Neural cell (in vitro differentiated cells): ENCODE measurements around the gene COL4A5.

Experiments used
- CTCF ChIP-seq: fragments of 450-650 bp; IDR thresholded peaks from 2 replicates; pipeline ENCODE4 v1.5.1; 2014; ENCODE audit warnings: antibody characterized with exemption, mild to moderate bottlenecking, moderate library complexity; ENCODE audit not compliant: poor library complexity, severe bottlenecking
- EP300 ChIP-seq: fragments of 450-650 bp; conservative IDR thresholded peaks from 2 replicates; pipeline ENCODE4 v1.6.1; 2014; ENCODE audit warnings: antibody characterized with exemption, mild to moderate bottlenecking, moderate library complexity; ENCODE audit not compliant: poor library complexity, severe bottlenecking
- EZH2 ChIP-seq: fragments of 200-600, 300-800 bp; shearing (Covaris generic), sonication (generic); IDR thresholded peaks from 2 replicates; pipeline ENCODE4 v1.6.1; 2014; ENCODE audit warnings: antibody characterized with exemption, low read length, borderline replicate concordance, mild to moderate bottlenecking; ENCODE audit not compliant: insufficient read depth, poor library complexity, severe bottlenecking
- POLR2AphosphoS5 ChIP-seq: IDR thresholded peaks from 2 replicates; pipeline ENCODE4 v1.6.1; 2012
- SMC3 ChIP-seq: fragments of 450-650 bp; conservative IDR thresholded peaks from 2 replicates; pipeline ENCODE4 v1.6.1; 2014; ENCODE audit warnings: antibody characterized with exemption, mild to moderate bottlenecking, moderate library complexity; ENCODE audit not compliant: poor library complexity
- TAF1 ChIP-seq: IDR thresholded peaks from 2 replicates; pipeline ENCODE4 v1.6.1; 2012; ENCODE audit warnings: low read depth

- no peak for TF ChIP-seq CTCF
- TF ChIP-seq SMC3 = no peak
- TF ChIP-seq EZH2 = no peak
- TF ChIP-seq EP300 = no peak
- TF ChIP-seq TAF1 = no peak
- TF ChIP-seq POLR2AphosphoS5 = no peak
Measured at GRCh38 chrX:108527724-108528123, 88.1 kb downstream of the COL4A5 start.
